Measurements from ENCODE around the gene MYO5B.

MYO5B gene

DNA sequence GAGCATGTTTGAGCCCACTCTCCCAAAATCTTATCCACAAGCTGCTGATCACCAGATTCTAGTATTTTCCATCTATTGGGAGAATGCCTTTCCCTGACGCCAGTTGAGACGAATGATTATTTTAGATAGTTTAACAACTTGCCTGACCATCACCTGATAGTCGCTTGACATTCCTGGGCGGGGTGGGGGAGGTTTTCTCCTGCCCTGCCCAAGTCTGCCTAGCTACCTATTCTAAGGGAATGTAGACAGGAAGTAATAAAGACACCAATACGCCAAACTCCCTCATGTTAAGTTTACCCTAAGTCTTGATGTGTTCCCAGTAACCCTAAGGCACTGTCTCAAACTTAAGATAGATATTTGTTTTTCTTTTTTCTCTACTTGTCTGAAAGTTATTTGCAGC, 377.0 kb downstream of the MYO5B start:
- ChIA-PET POLR2A (no interaction called here), CTCF (interaction anchor here (0.8 kb wide), 1 partner anchor 41 kb away, joined by 4 read pairs; no protein-coding TSS in a partner anchor)
- TF ChIP-seq, protein P1, sequence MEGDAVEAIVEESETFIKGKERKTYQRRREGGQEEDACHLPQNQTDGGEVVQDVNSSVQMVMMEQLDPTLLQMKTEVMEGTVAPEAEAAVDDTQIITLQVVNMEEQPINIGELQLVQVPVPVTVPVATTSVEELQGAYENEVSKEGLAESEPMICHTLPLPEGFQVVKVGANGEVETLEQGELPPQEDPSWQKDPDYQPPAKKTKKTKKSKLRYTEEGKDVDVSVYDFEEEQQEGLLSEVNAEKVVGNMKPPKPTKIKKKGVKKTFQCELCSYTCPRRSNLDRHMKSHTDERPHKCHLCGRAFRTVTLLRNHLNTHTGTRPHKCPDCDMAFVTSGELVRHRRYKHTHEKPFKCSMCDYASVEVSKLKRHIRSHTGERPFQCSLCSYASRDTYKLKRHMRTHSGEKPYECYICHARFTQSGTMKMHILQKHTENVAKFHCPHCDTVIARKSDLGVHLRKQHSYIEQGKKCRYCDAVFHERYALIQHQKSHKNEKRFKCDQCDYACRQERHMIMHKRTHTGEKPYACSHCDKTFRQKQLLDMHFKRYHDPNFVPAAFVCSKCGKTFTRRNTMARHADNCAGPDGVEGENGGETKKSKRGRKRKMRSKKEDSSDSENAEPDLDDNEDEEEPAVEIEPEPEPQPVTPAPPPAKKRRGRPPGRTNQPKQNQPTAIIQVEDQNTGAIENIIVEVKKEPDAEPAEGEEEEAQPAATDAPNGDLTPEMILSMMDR (IDR thresholded peaks at IDR 0.05; ENCODE audit: insufficient read depth, low read length, missing control alignments) = no peak
- no peak overlapping the region for H3K4me3 ChIP-seq (ENCODE audit: low read depth, low read length)
- DNase-seq (ENCODE audit: low read depth, low spot score) = no peak

- ChIA-PET POLR2A (no interaction called here), CTCF (interaction anchor here (1.0 kb wide), 1 partner anchor 42 kb away, joined by 3 read pairs; no protein-coding TSS in a partner anchor)
- DNase-seq (ENCODE audit: low read depth, low spot score) = no peak
- no peak overlapping the region for H3K4me3 ChIP-seq (ENCODE audit: low read depth, low read length)
- TF ChIP-seq, protein P1 (IDR thresholded peaks at IDR 0.05; ENCODE audit: insufficient read depth, low read length, missing control alignments) = no peak
These were observed 379.0 kb downstream of the MYO5B start for GRCh38 chr18:49815927-49816326.

DNA sequence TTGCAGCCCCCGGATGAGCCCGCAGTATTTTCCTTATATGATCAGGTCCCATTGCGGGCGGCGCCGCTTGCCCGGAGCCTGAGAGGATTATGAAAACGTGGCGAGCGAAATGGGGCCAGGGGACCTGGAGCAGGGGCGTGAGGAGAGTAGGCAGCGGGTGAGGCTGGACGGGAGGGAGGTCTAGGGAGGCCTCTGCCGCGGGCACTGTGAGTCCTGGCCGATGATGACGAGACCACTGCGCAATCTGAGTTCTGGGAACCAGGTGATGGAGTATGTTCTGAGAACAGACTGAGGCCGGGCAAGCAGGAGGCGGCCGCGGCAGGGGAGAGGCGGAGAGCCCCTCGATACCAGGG, 380.8 kb downstream of the MYO5B start:
- no peak for DNase-seq (ENCODE audit: low read depth, low spot score)
- POLR2A ChIA-PET = interaction anchor here (0.7 to 0.9 kb wide), 3 partner anchors 8 to 35 kb away, joined by 4 to 9 read pairs (median 5); no protein-coding TSS in a partner anchor
- H3K4me3 ChIP-seq (ENCODE audit: low read depth, low read length) = peak overlapping the region; percentile 93
- CTCF ChIA-PET = interaction anchor here (0.6 kb wide), 1 partner anchor 29 kb away, joined by 3 read pairs; no protein-coding TSS in a partner anchor
- TF ChIP-seq, protein P1 (IDR thresholded peaks at IDR 0.05; ENCODE audit: insufficient read depth, low read length, missing control alignments) = no peak

DNA sequence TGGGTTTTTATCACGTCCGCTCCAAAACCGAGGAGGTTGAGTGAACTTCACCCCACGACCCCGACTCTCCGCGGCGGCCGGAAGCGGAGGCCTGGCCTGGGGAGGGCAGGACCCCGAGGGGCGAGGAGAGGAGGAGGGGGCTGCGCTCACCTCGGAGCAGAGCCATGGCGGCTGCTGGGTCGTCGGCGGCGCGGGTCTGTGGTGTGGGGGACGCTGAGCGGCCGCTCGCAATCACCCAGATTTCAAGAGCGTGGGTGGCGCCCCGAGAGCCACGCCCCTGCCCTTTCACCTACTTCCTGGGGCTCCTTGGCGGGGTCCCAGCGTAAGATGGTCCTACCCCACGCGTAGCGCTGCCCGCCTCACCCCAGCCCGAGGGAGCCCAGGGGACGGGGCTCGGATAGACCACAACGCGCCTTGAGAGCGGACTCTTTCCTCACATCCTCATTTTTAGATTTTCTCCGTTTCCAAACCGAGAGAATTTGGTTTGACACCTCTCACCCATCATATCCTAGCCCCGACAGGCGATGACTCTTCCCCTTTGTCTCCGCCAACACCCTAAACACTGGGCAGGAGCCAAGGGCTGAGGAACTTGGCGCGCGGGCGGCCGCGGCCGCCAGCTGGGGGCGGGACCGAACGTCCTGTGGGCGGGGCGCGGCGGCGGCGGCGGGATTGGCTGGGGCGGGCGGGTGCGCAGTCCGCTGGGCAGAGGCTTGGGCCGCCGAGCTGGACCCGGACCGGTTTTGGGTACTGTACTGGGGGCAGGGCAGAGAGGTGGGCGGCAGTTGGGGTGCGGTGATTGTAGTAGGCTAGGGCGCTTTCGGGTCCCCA, 381.4 kb downstream of the MYO5B start, which contains the start of gene ACAA2:
Gene ACAA2 (minus strand): TSS at position 215 of the 828 bp plus-strand sequence. CDS start 49 bp downstream, at position 166.
- H3K4me3 ChIP-seq (ENCODE audit: low read depth, low read length) = peak within 1 kb of the TSS; percentile 93
- CTCF ChIA-PET = interaction anchor here (0.6 kb wide), 1 partner anchor 28 kb away, joined by 3 read pairs; no protein-coding TSS in a partner anchor
- TF ChIP-seq, protein P1 (IDR thresholded peaks at IDR 0.05; ENCODE audit: insufficient read depth, low read length, missing control alignments) = no peak

DNA sequence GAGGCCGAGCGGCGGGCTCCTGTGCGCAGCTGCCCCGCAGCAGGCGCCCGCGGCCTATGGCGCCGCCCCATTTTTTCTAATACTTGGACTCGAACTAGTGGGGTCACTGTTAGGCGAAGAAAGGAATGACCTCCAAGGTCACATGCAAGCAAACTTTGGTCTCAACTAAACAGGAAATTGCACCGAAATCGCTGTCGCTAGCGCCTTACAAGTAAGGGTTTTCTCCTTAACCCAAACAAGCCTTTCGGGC, 382.0 kb downstream of the MYO5B start:
- no peak for DNase-seq (ENCODE audit: low read depth, low spot score)
- peak overlapping the region; percentile 93 for H3K4me3 ChIP-seq (ENCODE audit: low read depth, low read length)
- CTCF ChIA-PET = interaction anchor here (0.9 to 1.4 kb wide), 2 partner anchors 45 to 86 kb away, joined by 3 read pairs; no protein-coding TSS in a partner anchor
- TF ChIP-seq, protein P1 (IDR thresholded peaks at IDR 0.05; ENCODE audit: insufficient read depth, low read length, missing control alignments) = no peak
- POLR2A ChIA-PET = no interaction called here

More for the DNA sequence above, 381.4 kb downstream of the MYO5B start, which contains the start of gene ACAA2:
- DNase-seq (ENCODE audit: low read depth, low spot score) = peak; percentile 16
- POLR2A ChIA-PET = interaction anchor here (0.7 to 0.9 kb wide), 3 partner anchors 9 to 36 kb away, joined by 4 to 9 read pairs (median 5); no protein-coding TSS in a partner anchor
